Activated CD8-positive, alpha-beta memory T cell treated with anti-CD3 and anti-CD28 coated beads, Interleukin-2, amount 50 U/mL, for 4 hours (primary cell): ENCODE data around the gene SPRR1B.
"Not testable (repeated sequence)": the region's sequence is repeated elsewhere in the genome, so short reads cannot be mapped to it uniquely, and the experiment has no call there.

Experiments
- DNase-seq: peaks from one replicate; pipeline ENCODE4 v3.0.0-alpha.2; 2020

Gene SPRR1B

GRCh38 chr1:153040950-153041631 lies 10.1 kb downstream of the SPRR1B start, which contains the start of gene SPRR2D:
SPRR2D (minus strand) TSS chr1:153041120; CDS start chr1:153040346, 774 bp downstream.
- DNase-seq, result no peak

GRCh38 chr1:153049211-153049610 lies 18.2 kb downstream of the SPRR1B start:
- no peak for DNase-seq

- not testable (repeated sequence) for DNase-seq
These were observed 25.1 kb downstream of the SPRR1B start for GRCh38 chr1:153056111-153056510.

- no peak for DNase-seq
These were observed 26.4 kb downstream of the SPRR1B start, which contains the start of gene SPRR2A for GRCh38 chr1:153057375-153057774. SPRR2A (minus strand) TSS chr1:153057512; CDS start chr1:153056735, 777 bp downstream.

GRCh38 chr1:153058154-153058553 lies 27.2 kb downstream of the SPRR1B start:
- no peak for DNase-seq

GRCh38 chr1:153058826-153059784 lies 28.1 kb downstream of the SPRR1B start:
- DNase-seq, result no peak

- no peak for DNase-seq
These were observed 39.2 kb downstream of the SPRR1B start for GRCh38 chr1:153070243-153070642.

GRCh38 chr1:153071511-153071910 lies 40.5 kb downstream of the SPRR1B start, which contains the start of gene SPRR2B:
SPRR2B (minus strand) TSS chr1:153071611; CDS start chr1:153070839, 772 bp downstream.
- DNase-seq, result no peak

GRCh38 chr1:153072806-153073726 lies 42.1 kb downstream of the SPRR1B start:
- DNase-seq, result no peak

GRCh38 chr1:153081736-153082135 lies 50.7 kb downstream of the SPRR1B start:
- no peak for DNase-seq
